H1 (cell line): ENCODE measurements around the gene CHRDL2. TPM values are rescaled to one million over a fixed set of nuclear protein-coding genes. Genes with fewer than 3 reads are reported as not detected.

ENCODE experiments used
- CTCF ChIA-PET: fragments of 300-600 bp; sonication (Branson Sonifier 250); formaldehyde crosslinking; loops from one replicate; lab custom pipeline; 2021; ENCODE audit not compliant: partially characterized antibody; lab: Charles Lee
- POLR2A ChIA-PET: fragments of 300-600 bp; sonication (Branson Sonifier 250); formaldehyde crosslinking; loops from one replicate; lab custom pipeline; 2021; ENCODE audit warnings: inconsistent platforms; ENCODE audit not compliant: partially characterized antibody; lab: Charles Lee
- DNase-seq, 2 experiments: peaks; one replicate each; pipeline versions ENCODE4 v3.0.0 to v3.0.0-alpha.2; 2010 to 2022; ENCODE audit warnings: low spot score in 2 of 2, low read depth in 1 of 2, mixed read lengths in 1 of 2
- FAIRE-seq: peaks from 2 replicates; lab custom pipeline; 2011; peaks lifted over from hg19 to GRCh38; lab: Jason Lieb, UNC
- H2AFZ ChIP-seq: 2 replicates; pipeline ENCODE4 v1.8.1; 2012; ENCODE audit warnings: low read length, inconsistent platforms
- H2AK5ac ChIP-seq: 2 replicates; pipeline ENCODE4 v1.6.1; 2013; ENCODE audit warnings: low read depth, low read length
- H2BK120ac ChIP-seq: replicated peaks from 2 replicates; pipeline ENCODE3; 2013; ENCODE audit warnings: low read depth, low read length, inconsistent platforms
- H2BK12ac ChIP-seq: 2 replicates; pipeline ENCODE4 v1.6.1; 2013; ENCODE audit warnings: low read depth, low read length
- H2BK15ac ChIP-seq: 2 replicates; pipeline ENCODE4 v1.6.1; 2013; ENCODE audit warnings: low read length
- H2BK20ac ChIP-seq: 2 replicates; pipeline ENCODE4 v1.6.1; 2013; ENCODE audit warnings: low read length
- H2BK5ac ChIP-seq: 2 replicates; pipeline ENCODE4 v1.6.1; 2013; ENCODE audit warnings: low read depth, low read length
- H3K14ac ChIP-seq: 2 replicates; pipeline ENCODE4 v1.6.1; 2013; ENCODE audit warnings: inconsistent platforms; ENCODE audit not compliant: insufficient read length
- H3K18ac ChIP-seq: 2 replicates; pipeline ENCODE4 v1.6.1; 2013; ENCODE audit warnings: low read length; ENCODE audit errors: extremely low read depth
- H3K23ac ChIP-seq: 2 replicates; pipeline ENCODE4 v1.6.1; 2013; ENCODE audit warnings: inconsistent platforms; ENCODE audit not compliant: insufficient read length
- H3K23me2 ChIP-seq: 2 replicates; pipeline ENCODE4 v1.6.1; 2013; ENCODE audit warnings: low read depth, low read length
- H3K27ac ChIP-seq: 2 replicates; pipeline ENCODE4 v1.6.1; 2011; ENCODE audit warnings: low read depth, low read length, inconsistent platforms
- H3K27me3 ChIP-seq, 4 experiments: replicated peaks in 1 of 4; 1 replicate in 1 of 4; 2 replicates in 3 of 4; pipeline versions ENCODE4 v1.6.1 to v1.8.1; 2011 to 2013; ENCODE audit warnings: low read length in 3 of 4, mild to moderate bottlenecking in 3 of 4, inconsistent platforms in 2 of 4, mixed read lengths in 2 of 4, moderate library complexity in 1 of 4; ENCODE audit not compliant: control insufficient read depth in 3 of 4, insufficient read depth in 3 of 4; ENCODE audit errors: extremely low read depth in 1 of 4
- H3K36me3 ChIP-seq, 4 experiments: 2 replicates each; pipeline versions ENCODE4 v1.6.1 to v1.8.1; 2011 to 2013; ENCODE audit warnings: mild to moderate bottlenecking in 4 of 4, low read length in 3 of 4, moderate library complexity in 2 of 4, control low read depth in 1 of 4, inconsistent platforms in 1 of 4; ENCODE audit not compliant: insufficient read depth in 4 of 4, control insufficient read depth in 2 of 4
- H3K4ac ChIP-seq: replicated peaks from 2 replicates; pipeline ENCODE3; 2013; ENCODE audit warnings: low read length, low read depth, mixed read lengths, inconsistent platforms; ENCODE audit not compliant: insufficient read length
- H3K4me1 ChIP-seq, 4 experiments: replicated peaks in 1 of 4; 1 replicate in 1 of 4; 2 replicates in 3 of 4; pipeline versions ENCODE4 v1.6.1 to v1.8.1; 2011 to 2013; ENCODE audit warnings: low read length in 3 of 4, inconsistent platforms in 2 of 4, mixed read lengths in 1 of 4; ENCODE audit not compliant: insufficient read depth in 4 of 4, control insufficient read depth in 3 of 4
- H3K4me2 ChIP-seq, 2 experiments: 2 replicates each; pipeline versions ENCODE4 v1.6.1 to v1.8.1; 2011 to 2013; ENCODE audit warnings: low read depth in 2 of 2, low read length in 2 of 2, control low read depth in 1 of 2, inconsistent platforms in 1 of 2, mild to moderate bottlenecking in 1 of 2; ENCODE audit not compliant: insufficient read depth in 1 of 2
- H3K4me3 ChIP-seq, 4 experiments: fragments of 200-600, 300-600 bp in 1 of 4; sonication (generic), shearing (Covaris generic), sonication (Bioruptor Twin) in 1 of 4; 2 replicates each; pipeline versions ENCODE4 v1.5.1 to v1.8.1; 2011 to 2016; ENCODE audit warnings: low read length in 4 of 4, low read depth in 3 of 4, control low read depth in 2 of 4, inconsistent platforms in 2 of 4, mild to moderate bottlenecking in 2 of 4, mixed read lengths in 1 of 4, moderate library complexity in 1 of 4; ENCODE audit not compliant: insufficient read depth in 2 of 4; ENCODE audit errors: extremely low read depth in 1 of 4
- H3K56ac ChIP-seq: replicated peaks from 2 replicates; pipeline ENCODE3; 2013; ENCODE audit warnings: low read depth, mild to moderate bottlenecking, mixed read lengths, low read length, inconsistent platforms; ENCODE audit not compliant: insufficient read length
- H3K79me1 ChIP-seq: 2 replicates; pipeline ENCODE4 v1.6.1; 2013; ENCODE audit warnings: low read depth, low read length, control low read depth
- H3K79me2 ChIP-seq, 2 experiments: 2 replicates each; pipeline versions ENCODE4 v1.6.1 to v1.8.1; 2012 to 2013; ENCODE audit warnings: low read length in 2 of 2, mild to moderate bottlenecking in 2 of 2, inconsistent platforms in 1 of 2; ENCODE audit not compliant: insufficient read depth in 2 of 2, control insufficient read depth in 1 of 2
- H3K9ac ChIP-seq, 4 experiments: replicated peaks in 1 of 4; 1 replicate in 1 of 4; 2 replicates in 3 of 4; pipeline versions ENCODE4 v1.6.1 to v1.8.1; 2011 to 2013; ENCODE audit warnings: low read depth in 3 of 4, low read length in 3 of 4, control low read depth in 2 of 4, mild to moderate bottlenecking in 2 of 4, moderate library complexity in 2 of 4, inconsistent platforms in 1 of 4; ENCODE audit errors: extremely low read depth in 1 of 4
- H3K9me3 ChIP-seq, 2 experiments: 2 replicates each; pipeline versions ENCODE4 v1.6.1 to v1.8.1; 2012 to 2013; ENCODE audit warnings: mild to moderate bottlenecking in 2 of 2, moderate library complexity in 2 of 2, control low read depth in 1 of 2, inconsistent platforms in 1 of 2, low read depth in 1 of 2, low read length in 1 of 2, mixed read lengths in 1 of 2; ENCODE audit not compliant: insufficient read depth in 2 of 2
- H4K20me1 ChIP-seq, 2 experiments: replicated peaks in 1 of 2; 2 replicates each; pipeline versions ENCODE3 to v1.8.1; 2011 to 2013; ENCODE audit warnings: inconsistent platforms in 2 of 2, low read length in 2 of 2, mild to moderate bottlenecking in 1 of 2; ENCODE audit not compliant: insufficient read depth in 2 of 2, control insufficient read depth in 1 of 2
- H4K5ac ChIP-seq: 2 replicates; pipeline ENCODE4 v1.6.1; 2013; ENCODE audit warnings: low read length, low read depth, mixed read lengths, inconsistent platforms; ENCODE audit not compliant: insufficient read length
- H4K8ac ChIP-seq: 2 replicates; pipeline ENCODE4 v1.8.0; 2013; ENCODE audit warnings: mild to moderate bottlenecking, moderate library complexity, low read length, inconsistent platforms; ENCODE audit not compliant: insufficient read depth; ENCODE audit errors: extremely low read depth
- H4K91ac ChIP-seq: replicated peaks from 2 replicates; pipeline ENCODE3; 2013; ENCODE audit warnings: low read length, mixed read lengths, inconsistent platforms; ENCODE audit not compliant: insufficient read length
- ATF2 ChIP-seq: IDR thresholded peaks from 2 replicates; pipeline ENCODE4 v1.6.1; 2012; ENCODE audit warnings: low read length, inconsistent platforms
- CEBPB ChIP-seq: IDR thresholded peaks from 2 replicates; pipeline ENCODE4 v1.6.1; 2012; ENCODE audit warnings: low read depth, low read length
- CHD1 ChIP-seq: IDR thresholded peaks from 2 replicates; pipeline ENCODE4 v1.6.1; 2012; ENCODE audit warnings: low read depth, low read length, improper control_type of control experiment
- CHD2 ChIP-seq: IDR thresholded peaks from 2 replicates; pipeline ENCODE4 v1.6.1; 2012; ENCODE audit warnings: low read length, improper control_type of control experiment
- HDAC2 ChIP-seq, 2 experiments: fragments of 300-600 bp in 1 of 2; sonication (generic) in 1 of 2; IDR thresholded peaks; 2 replicates each; pipeline ENCODE4 v1.6.1; 2011 to 2012; ENCODE audit warnings: low read depth in 2 of 2, low read length in 2 of 2, mild to moderate bottlenecking in 2 of 2, moderate library complexity in 2 of 2, borderline replicate concordance in 1 of 2, inconsistent platforms in 1 of 2
- JUND ChIP-seq: IDR thresholded peaks from 2 replicates; pipeline ENCODE4 v1.6.1; 2011; ENCODE audit warnings: mild to moderate bottlenecking, improper control_type of control experiment, low read length
- KDM4A ChIP-seq: IDR thresholded peaks from one replicate; pipeline ENCODE4 v1.7.1; 2012; ENCODE audit warnings: low read depth, mild to moderate bottlenecking, moderate library complexity, low read length, inconsistent platforms; ENCODE audit not compliant: severe bottlenecking
- SAP30 ChIP-seq: fragments of 300-600 bp; sonication (generic); IDR thresholded peaks from 2 replicates; pipeline ENCODE4 v1.7.1; 2012; ENCODE audit warnings: low read length, moderate library complexity, mild to moderate bottlenecking, inconsistent platforms; ENCODE audit not compliant: insufficient read depth, insufficient replicate concordance
- SP1 ChIP-seq: IDR thresholded peaks from 2 replicates; pipeline ENCODE4 v1.6.1; 2011; ENCODE audit warnings: low read depth, low read length
- TAF1 ChIP-seq: IDR thresholded peaks from 2 replicates; pipeline ENCODE4 v1.6.1; 2011; ENCODE audit warnings: mild to moderate bottlenecking, low read depth, low read length
- WGBS, 2 experiments: shearing (Covaris generic) in 1 of 2; methylation state at CpG; one replicate each; pipeline versions ENCODE4 v1.1.6 to v1.1.7; 2013 to 2015; ENCODE audit warnings: low lambda C conversion rate in 2 of 2, mixed read lengths in 2 of 2, inconsistent platforms in 1 of 2, low coverage in 1 of 2, missing lambda C conversion rate in 1 of 2; ENCODE audit not compliant: insufficient replicate concordance in 2 of 2, insufficient coverage in 1 of 2, insufficient read length in 1 of 2; ENCODE audit errors: extremely low coverage in 1 of 2, missing lambda C conversion rate in 1 of 2; 5-methylcytosine and 5-hydroxymethylcytosine counted together
- polyA plus RNA-seq, 7 experiments: library from polyadenylated mRNA; depleted of rRNA in 3 of 7; stranded (reverse) in 5 of 7; unstranded in 2 of 7; fragments of >200 nt in 5 of 7; fragments of 200-250 nt in 2 of 7; gene quantifications; 1 replicate in 5 of 7; 2 replicates in 1 of 7; 4 replicates in 1 of 7; pipeline versions ENCODE4 v1.2.1 to v1.2.3, GENCODE V29; 2011 to 2013; ENCODE audit warnings: missing spikeins in 2 of 7, mixed read lengths in 2 of 7
- total RNA-seq: library from RNA; stranded (reverse); fragmentation: NEBNext Ultra II Directional; extraction: Animal tissue kit (Norgen Biotek cat#: 25700); gene quantifications from 2 replicates; pipeline ENCODE4 v1.2.1, GENCODE V29; 2021

Gene CHRDL2
- total and polyA plus RNA-seq, 2 of the 8 experiments (the other 6 are each of a cell fraction or from before 2014, with no cell fraction given), result 0.26 to 0.48 TPM

GRCh38 chr11:74654976-74655375 is 76.2 kb downstream of the CHRDL2 start:
- DNase-seq (no peak), FAIRE-seq (no peak)
- WGBS, 2 experiments, result 92% methylated on average over 5 of the region's 5 CpGs; no CpG with 5 or more reads in 1 of the 2 experiments
- no peaks in the 10 kb centered on the region for H3K27me3 ChIP-seq
- no peak overlapping the region for H2BK12ac ChIP-seq
- no peak overlapping the region for H3K27ac ChIP-seq
- H3K4me2 ChIP-seq, result no peak overlapping the region
- no peak overlapping the region for H4K8ac ChIP-seq
- no peak overlapping the region for H2AFZ ChIP-seq
- no peak overlapping the region for H4K91ac ChIP-seq
- no peak overlapping the region for H2BK120ac ChIP-seq
- H2BK5ac ChIP-seq, result no peak overlapping the region
- no peak overlapping the region for H3K14ac ChIP-seq
- H4K5ac ChIP-seq, result no peak overlapping the region
- peaks cover 0 to 13% of the 10 kb centered on the region in 2 experiments; a peak in 1 of 4 replicates for H3K9me3 ChIP-seq
- H2BK15ac ChIP-seq, result no peak overlapping the region
- no peak overlapping the region for H3K4me3 ChIP-seq
- no peak overlapping the region for H3K23ac ChIP-seq
- no peak overlapping the region for H2BK20ac ChIP-seq
- ChIA-PET CTCF (interaction anchor here (0.8 to 1.0 kb wide), 2 partner anchors 18 to 41 kb away, joined by 3 to 4 read pairs; no protein-coding TSS in a partner anchor), POLR2A (no interaction called here)
- H3K23me2 ChIP-seq, result no peaks in the 10 kb centered on the region
- H3K9ac ChIP-seq, result no peak overlapping the region
- H3K18ac ChIP-seq, result no peak overlapping the region
- no peaks in the 10 kb centered on the region for H3K4me1 ChIP-seq
- peaks cover 0 to 2% (median 0%) of the 10 kb centered on the region in 4 experiments; a peak in 2 of 8 replicates for H3K36me3 ChIP-seq
- H4K20me1 ChIP-seq, result no peaks in the 10 kb centered on the region
- H3K56ac ChIP-seq, result no peak overlapping the region
- H2AK5ac ChIP-seq, result no peak overlapping the region
- H3K79me2 ChIP-seq, result no peaks in the 10 kb centered on the region
- no peak overlapping the region for H3K4ac ChIP-seq
- H3K79me1 ChIP-seq, result no peaks in the 10 kb centered on the region
- TF ChIP-seq SAP30 (no peak), TAF1 (no peak), CHD2 (no peak), ATF2 (no peak), JUND (no peak), SP1 (no peak), HDAC2 (IDR thresholded peaks at IDR 0.05; ENCODE audit: borderline replicate concordance in 1 of 2, low read depth in 2 of 2, low read length in 2 of 2) (no peak), CHD1 (no peak), KDM4A (no peak), CEBPB (no peak)
